K562 (cell line): ENCODE data around the gene PPIL1. TPM values are rescaled to one million over a fixed set of nuclear protein-coding genes. Genes with fewer than 3 reads are reported as not detected.

Experiments used
- ATAC-seq: fragments of 200-7000 bp; cut with Tn5 transposase; 3 replicates; pipeline ENCODE4 v1.9.1; 2020; ENCODE audit warnings: moderate library complexity
- BruUV-seq: library from RNA; stranded (reverse); fragments of 400-500 nt; replicated peaks from 2 replicates; lab custom pipeline; 2021; lab: Mats Ljungman, UMichigan
- CTCF ChIA-PET: fragments of 300-600 bp; formaldehyde crosslinking; extraction: SDS; loops from one replicate; lab custom pipeline; 2021; ENCODE audit warnings: low intra/inter-chr PET ratio; lab: Yijun Ruan, JAX
- POLR2A ChIA-PET: fragments of 300-600, 350-650 bp; sonication (Branson Sonifier 250); formaldehyde crosslinking; extraction: SDS; loops from one replicate; lab custom pipeline; 2021; ENCODE audit warnings: antibody characterized with exemption, inconsistent platforms; lab: Yijun Ruan, JAX
- DNase-seq, 4 experiments: peaks; one replicate each; pipeline versions ENCODE4 v3.0.0 to v3.0.0-alpha.2; 2011 to 2018; ENCODE audit warnings: low spot score in 3 of 4, mixed read lengths in 3 of 4; ENCODE audit errors: extremely low read depth in 1 of 4
- FAIRE-seq: peaks from 2 replicates; lab custom pipeline; 2011; peaks lifted over from hg19 to GRCh38; lab: Jason Lieb, UNC
- H2AFZ ChIP-seq: 2 replicates; pipeline ENCODE4 v1.6.0; 2011; ENCODE audit warnings: low read depth, low read length, control low read depth, inconsistent platforms
- H3K27ac ChIP-seq: fragments of 200-600 bp; 3 replicates; pipeline ENCODE4 v1.8.0; 2011; ENCODE audit warnings: low read depth, mild to moderate bottlenecking, control low read depth, inconsistent platforms, low read length, moderate library complexity, mixed read lengths; ENCODE audit errors: extremely low read depth
- H3K27me3 ChIP-seq, 2 experiments: fragments of 300-600 bp in 1 of 2; 2 replicates in 1 of 2; 3 replicates in 1 of 2; pipeline versions ENCODE4 v1.6.0 to v1.8.0; 2011; ENCODE audit warnings: inconsistent platforms in 2 of 2, low read length in 2 of 2, mild to moderate bottlenecking in 1 of 2, mixed read lengths in 1 of 2, moderate library complexity in 1 of 2; ENCODE audit not compliant: control insufficient read depth in 2 of 2, insufficient read depth in 2 of 2
- H3K36me3 ChIP-seq: fragments of 300-600 bp; 3 replicates; pipeline ENCODE4 v1.8.0; 2011; ENCODE audit warnings: mild to moderate bottlenecking, low read length, inconsistent platforms; ENCODE audit not compliant: control insufficient read depth, insufficient read depth
- H3K4me1 ChIP-seq, 2 experiments: fragments of 200-600 bp in 1 of 2; replicated peaks in 1 of 2; 2 replicates in 1 of 2; 3 replicates in 1 of 2; pipeline versions ENCODE4 v1.5.1 to v1.8.0; 2011; ENCODE audit warnings: inconsistent platforms in 2 of 2, low read length in 2 of 2, mild to moderate bottlenecking in 1 of 2, mixed read lengths in 1 of 2, moderate library complexity in 1 of 2; ENCODE audit not compliant: control insufficient read depth in 2 of 2, insufficient read depth in 2 of 2
- H3K4me2 ChIP-seq: 2 replicates; pipeline ENCODE4 v1.6.1; 2011; ENCODE audit warnings: low read length, control low read depth, inconsistent platforms, mixed read lengths; ENCODE audit not compliant: insufficient read depth
- H3K4me3 ChIP-seq: fragments of 200-600 bp; sonication (generic), shearing (Covaris generic); 2 replicates; pipeline ENCODE4 v1.5.1; 2016; ENCODE audit warnings: control low read depth, inconsistent platforms
- H3K79me2 ChIP-seq: fragments of 200-600 bp; 3 replicates; pipeline ENCODE4 v1.8.0; 2011; ENCODE audit warnings: low read length, inconsistent platforms; ENCODE audit not compliant: control insufficient read depth, insufficient read depth
- H3K9ac ChIP-seq, 2 experiments: 2 replicates each; pipeline versions ENCODE4 v1.6.0 to v1.6.1; 2011; ENCODE audit warnings: low read depth in 2 of 2, low read length in 2 of 2, control low read depth in 1 of 2, inconsistent platforms in 1 of 2, mild to moderate bottlenecking in 1 of 2, mixed read lengths in 1 of 2; ENCODE audit not compliant: insufficient read depth in 1 of 2
- H3K9me1 ChIP-seq: one replicate; pipeline ENCODE4 v1.6.0; 2011; ENCODE audit warnings: inconsistent platforms, mild to moderate bottlenecking, low read length, moderate library complexity; ENCODE audit not compliant: control insufficient read depth, insufficient read depth
- H3K9me3 ChIP-seq: replicated peaks from 2 replicates; pipeline ENCODE4 v1.5.1; 2011; ENCODE audit warnings: low read depth, low read length, inconsistent platforms; ENCODE audit not compliant: control insufficient read depth, insufficient read depth
- H4K20me1 ChIP-seq: replicated peaks from 2 replicates; pipeline ENCODE4 v1.6.1; 2011; ENCODE audit warnings: low read length, inconsistent platforms, mixed read lengths; ENCODE audit not compliant: control insufficient read depth, insufficient read depth
- CEBPB ChIP-seq: fragments of 450-650 bp; IDR thresholded peaks from 2 replicates; pipeline ENCODE4 v1.6.1; 2016; ENCODE audit warnings: missing genetic modification characterization, missing compliant biosample characterization
- CTCF ChIP-seq, 3 experiments: IDR thresholded peaks in 2 of 3; conservative IDR thresholded peaks in 1 of 3; 2 replicates each; pipeline ENCODE4 v1.5.1; 2011 to 2012; ENCODE audit warnings: low read length in 3 of 3, mild to moderate bottlenecking in 3 of 3, control low read depth in 2 of 3, improper control_type of control experiment in 1 of 3, inconsistent platforms in 1 of 3, low read depth in 1 of 3, mixed read lengths in 1 of 3, moderate library complexity in 1 of 3; ENCODE audit not compliant: insufficient read depth in 2 of 3
- EP400 ChIP-seq: fragments of 450-650 bp; IDR thresholded peaks from 2 replicates; pipeline ENCODE4 v1.6.1; 2017; ENCODE audit warnings: antibody characterized with exemption, mild to moderate bottlenecking, moderate library complexity
- NCOR1 ChIP-seq: fragments of 450-650 bp; IDR thresholded peaks from 2 replicates; pipeline ENCODE4 v1.6.1; 2016; ENCODE audit warnings: mild to moderate bottlenecking, moderate library complexity
- PHF20 ChIP-seq: fragments of 450-650 bp; IDR thresholded peaks from 2 replicates; pipeline ENCODE4 v1.6.1; 2018; ENCODE audit not compliant: partially characterized antibody
- PRPF4 ChIP-seq: fragments of 200-400 bp; formaldehyde crosslinking; IDR thresholded peaks from one replicate; pipeline ENCODE4 v1.6.1; 2017; ENCODE audit warnings: low read length, low read depth, mild to moderate bottlenecking; ENCODE audit not compliant: insufficient read depth, poor library complexity, severe bottlenecking
- SP2 ChIP-seq: IDR thresholded peaks from 2 replicates; pipeline ENCODE4 v1.6.1; 2011; ENCODE audit warnings: mild to moderate bottlenecking, low read depth, low read length, moderate library complexity; ENCODE audit not compliant: poor library complexity, severe bottlenecking; ENCODE audit errors: extremely low read depth
- SRSF7 ChIP-seq: fragments of 200-400 bp; formaldehyde crosslinking; optimal IDR thresholded peaks from 2 replicates; pipeline ENCODE3; 2017; ENCODE audit warnings: mild to moderate bottlenecking, low read depth, low read length
- TARDBP ChIP-seq: fragments of 450-650 bp; IDR thresholded peaks from 2 replicates; pipeline ENCODE4 v1.6.1; 2016
- TRIM24 ChIP-seq, 2 experiments: fragments of 450-650 bp; IDR thresholded peaks; 2 replicates each; pipeline ENCODE4 v1.6.1; 2016
- ZBTB7A ChIP-seq: IDR thresholded peaks from 2 replicates; pipeline ENCODE4 v1.6.1; 2011; ENCODE audit warnings: low read depth, mild to moderate bottlenecking, low read length, moderate library complexity, borderline replicate concordance; ENCODE audit not compliant: control insufficient read depth
- ZKSCAN1 ChIP-seq: fragments of 150-350 bp; IDR thresholded peaks from 2 replicates; pipeline ENCODE4 v1.6.1; 2016; ENCODE audit warnings: low read depth, low read length
- ZNF263 ChIP-seq: sonication (generic); formaldehyde crosslinking; IDR thresholded peaks from 2 replicates; pipeline ENCODE4 v1.8.0; 2022; ENCODE audit warnings: mild to moderate bottlenecking, missing genetic modification reagents, borderline replicate concordance
- ZZZ3 ChIP-seq: fragments of 450-650 bp; IDR thresholded peaks from 2 replicates; pipeline ENCODE4 v1.6.1; 2016; ENCODE audit warnings: antibody characterized with exemption, mild to moderate bottlenecking, moderate library complexity
- WGBS: fragments of 100-300 bp; shearing (Covaris generic); methylation state at CpG from one replicate; pipeline ENCODE4 v1.1.6; 2016; ENCODE audit warnings: low coverage, mixed read lengths; ENCODE audit not compliant: insufficient coverage; ENCODE audit errors: missing lambda C conversion rate; 5-methylcytosine and 5-hydroxymethylcytosine counted together
- in situ Hi-C: fragments of 300-500 bp; cut with MboI; formaldehyde crosslinking; loops from 4 replicates; pipeline ENCODE4 v1.15.0; 2018; ENCODE audit warnings: inconsistent platforms, mixed read lengths
- intact Hi-C: fragments of 100-400 bp; cut with micrococcal nuclease; formaldehyde crosslinking; loops from 2 replicates; pipeline ENCODE4 v1.14.2; 2022
- polyA plus RNA-seq, 8 experiments: library from polyadenylated mRNA; depleted of rRNA in 4 of 8; stranded (reverse) in 5 of 8; unstranded in 3 of 8; fragments of >200 nt; fragmentation: Nextera tagmentation in 2 of 8; fragmentation: Illumina TruSeq in 1 of 8; extraction: Ambion mirVana in 2 of 8; extraction: Trizol in 1 of 8; gene quantifications; 2 replicates each; pipeline versions ENCODE4 v1.2.1 to v1.2.3, GENCODE V29; 2011 to 2014; ENCODE audit warnings: inconsistent platforms in 1 of 8, missing spikeins in 1 of 8
- total RNA-seq, 7 experiments: library from RNA; depleted of rRNA in 6 of 7; stranded (reverse); fragments of >200 nt in 6 of 7; fragmentation: Illumina TruSeq in 2 of 7; extraction: Trizol in 2 of 7; gene quantifications; 2 replicates each; pipeline versions ENCODE4 v1.2.1 to v1.2.3, GENCODE V29; 2011 to 2021; ENCODE audit warnings: low replicate concordance in 1 of 7

PPIL1 gene
- total and polyA plus RNA-seq, 9 of the 15 experiments (the other 6 are each of a cell fraction or from before 2014, with no cell fraction given) = 65.8 to 205 (median 130) TPM

GRCh38 chr6:36837022-36837339 lies 37.6 kb downstream of the PPIL1 start:
- ChIA-PET POLR2A (interaction anchor here (0.6 to 3.8 kb wide), 3 partner anchors 11 to 67 kb away, joined by 3 to 23 read pairs (median 9); no protein-coding TSS in a partner anchor), CTCF (no interaction called here)
- no peaks in the 10 kb centered on the region for H3K79me2 ChIP-seq
- DNase-seq = no peak
- intact Hi-C loops = no loop called here
- no peak for ATAC-seq
- H3K9me3 ChIP-seq = no peaks in the 10 kb centered on the region; the same call in 1 of the 2 replicates
- H3K4me2 ChIP-seq = no peak overlapping the region
- no peaks in the 10 kb centered on the region for H4K20me1 ChIP-seq
- BruUV-seq = no TSS peak
- H3K36me3 ChIP-seq = no peaks in the 10 kb centered on the region
- H3K27me3 ChIP-seq = peaks cover 6 to 9% of the 10 kb centered on the region in 2 experiments; a peak in 3 of 5 replicates
- FAIRE-seq = no peak
- H2AFZ ChIP-seq = no peak overlapping the region
- H3K4me1 ChIP-seq = peaks cover 14 to 34% of the 10 kb centered on the region in 2 experiments
- no peak overlapping the region for H3K9ac ChIP-seq
- no peak overlapping the region for H3K27ac ChIP-seq
- H3K4me3 ChIP-seq = no peak overlapping the region
- TF ChIP-seq NCOR1 (no peak), EP400 (no peak), TARDBP (no peak), ZKSCAN1 (peak; percentile 76; the same call in 1 of the 2 replicates), TRIM24 (IDR thresholded peaks at IDR 0.05) (no peak)
- WGBS = 72% methylated on average over 2 of the region's 2 CpGs
- in situ Hi-C loops = no loop called here
- no peaks in the 10 kb centered on the region for H3K9me1 ChIP-seq

- DNase-seq (no peak), FAIRE-seq (no peak), ATAC-seq (no peak; the same call in 2 of the 3 replicates)
- Histone ChIP-seq H3K27me3 (peaks cover 6 to 9% of the 10 kb centered on the region in 2 experiments; a peak in 3 of 5 replicates), H3K9ac (no peak overlapping the region), H3K4me3 (no peak overlapping the region), H3K36me3 (no peaks in the 10 kb centered on the region), H3K4me2 (no peak overlapping the region), H3K79me2 (no peaks in the 10 kb centered on the region), H3K27ac (no peak overlapping the region), H4K20me1 (no peaks in the 10 kb centered on the region), H3K4me1 (peaks cover 14 to 34% of the 10 kb centered on the region in 2 experiments), H3K9me1 (no peaks in the 10 kb centered on the region), H2AFZ (no peak overlapping the region), H3K9me3 (no peaks in the 10 kb centered on the region; the same call in 1 of the 2 replicates)
- ChIA-PET POLR2A (interaction anchor here (0.6 to 3.8 kb wide), 7 partner anchors 9 to 66 kb away, joined by 3 to 23 read pairs (median 7); no protein-coding TSS in a partner anchor), CTCF (no interaction called here)
- TF ChIP-seq ZZZ3 (no peak), ZBTB7A (no peak), PRPF4 (no peak), PHF20 (no peak), SRSF7 (no peak), CTCF (IDR thresholded peaks at IDR 0.05 in 2 of 3, conservative IDR thresholded peaks at IDR 0.05 in 1 of 3; ENCODE audit: insufficient read depth in 2 of 3, low read depth in 1 of 3, low read length in 3 of 3) (0 out of 6 replicates have a peak, but pooled peaks of 1 of the 3 experiments have one; percentile 3), ZNF263 (CRISPR knock-in tag) (peak; percentile 93), SP2 (no peak), CEBPB (tag) (0 out of 2 replicates have a peak, but pooled peaks have one; percentile 17)
- intact Hi-C loops (no loop called here), in situ Hi-C loops (no loop called here)
- BruUV-seq = no TSS peak
- WGBS = 26% methylated on average over 3 of the region's 3 CpGs
Observed at GRCh38 chr6:36836111-36837021, 38.2 kb downstream of the PPIL1 start.
